ENCODE data around the gene ENTPD2. TPM values are rescaled to one million over a fixed set of nuclear protein-coding genes. Genes with fewer than 3 reads are reported as not detected.
A peak's percentile ranks its signal among the peaks of the same experiment; 100 is the strongest.

ENTPD2 gene
- polyA plus RNA-seq, 1 experiment: not detected

DNA sequence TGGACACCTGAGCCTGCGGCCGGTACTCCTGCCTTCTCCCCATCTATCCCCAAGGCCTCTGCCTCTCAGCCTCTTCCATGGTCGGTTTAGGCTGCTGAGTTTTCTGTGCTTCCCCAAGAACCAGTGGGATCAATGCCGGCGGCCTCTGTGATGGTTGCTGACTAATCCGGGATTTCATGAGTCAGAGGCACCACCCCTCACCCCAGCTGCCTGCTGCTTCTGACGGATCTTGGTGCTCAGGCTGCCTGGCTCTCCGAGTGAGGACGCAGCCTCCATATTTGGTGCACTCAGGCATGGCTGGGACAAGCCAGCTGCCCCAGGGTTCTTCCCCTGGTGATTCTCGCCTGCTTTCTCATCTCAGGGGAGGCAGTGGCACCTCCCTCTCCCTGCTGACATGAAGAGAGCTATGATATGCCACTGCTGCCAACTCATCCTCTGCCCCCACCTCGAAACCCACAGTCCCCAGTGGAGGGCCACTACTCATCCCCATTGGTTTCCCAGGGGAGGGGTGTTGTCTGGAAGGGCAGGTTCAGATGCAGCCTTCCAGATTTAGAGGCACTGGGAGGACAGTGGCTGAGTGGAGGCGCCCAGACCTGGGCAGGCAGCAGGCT lies 29.6 kb upstream of the ENTPD2 start:
- CTCF ChIA-PET: interaction anchor here (0.9 to 1.9 kb wide), 2 partner anchors 16 to 19 kb away, joined by 3 to 11 read pairs; no protein-coding TSS in a partner anchor
- peak overlapping the region; percentile 93 for H3K27ac ChIP-seq (ENCODE audit: low read depth, low read length)
- POLR2A ChIA-PET: interaction anchor here (0.8 to 1.4 kb wide), 2 partner anchors 105 to 356 kb away, joined by 3 read pairs; partner anchors contain the start of gene SSNA1
- no peak overlapping the region for H3K4me3 ChIP-seq (ENCODE audit: low read depth, low read length)
- DNase-seq (ENCODE audit: low read depth, low spot score): peak; percentile 91
- TF ChIP-seq CTCF (IDR thresholded peaks at IDR 0.05; ENCODE audit: low read depth, low read length): no peak
- no peaks in the 10 kb centered on the region; the same call in 1 of the 2 replicates for H3K9me3 ChIP-seq (ENCODE audit: control insufficient read depth, insufficient read depth, low read length)
- H3K27me3 ChIP-seq (ENCODE audit: control insufficient read depth, insufficient read depth, low read length): no peaks in the 10 kb centered on the region

GRCh38 chr9:137082925-137083290 lies 29.0 kb upstream of the ENTPD2 start:
- Histone ChIP-seq H3K4me3 (ENCODE audit: low read depth, low read length) (no peak overlapping the region), H3K27ac (ENCODE audit: low read depth, low read length) (peak overlapping the region; percentile 78), H3K27me3 (ENCODE audit: control insufficient read depth, insufficient read depth, low read length) (no peaks in the 10 kb centered on the region), H3K9me3 (ENCODE audit: control insufficient read depth, insufficient read depth, low read length) (no peaks in the 10 kb centered on the region; the same call in 1 of the 2 replicates)
- TF ChIP-seq CTCF (IDR thresholded peaks at IDR 0.05; ENCODE audit: low read depth, low read length): no peak
- ChIA-PET POLR2A (interaction anchor here (0.8 to 1.4 kb wide), 2 partner anchors 106 to 356 kb away, joined by 3 read pairs; partner anchors contain the start of gene SSNA1), CTCF (interaction anchor here (0.9 to 1.9 kb wide), 2 partner anchors 15 to 19 kb away, joined by 3 to 11 read pairs; no protein-coding TSS in a partner anchor)
- no peak for DNase-seq (ENCODE audit: low read depth, low spot score)

GRCh38 chr9:137082222-137082924 lies 28.5 kb upstream of the ENTPD2 start:
- H3K9me3 ChIP-seq (ENCODE audit: control insufficient read depth, insufficient read depth, low read length): no peaks in the 10 kb centered on the region; the same call in 1 of the 2 replicates
- peak overlapping the region; percentile 78 for H3K27ac ChIP-seq (ENCODE audit: low read depth, low read length)
- ChIA-PET CTCF (interaction anchor here (0.9 to 1.9 kb wide), 5 partner anchors 14 to 36 kb away, joined by 3 to 11 read pairs (median 6); no protein-coding TSS in a partner anchor), POLR2A (no interaction called here)
- TF ChIP-seq CTCF (IDR thresholded peaks at IDR 0.05; ENCODE audit: low read depth, low read length): no peak
- DNase-seq (ENCODE audit: low read depth, low spot score): no peak
- H3K4me3 ChIP-seq (ENCODE audit: low read depth, low read length): no peak overlapping the region
- no peaks in the 10 kb centered on the region for H3K27me3 ChIP-seq (ENCODE audit: control insufficient read depth, insufficient read depth, low read length)

- no peak for TF ChIP-seq CTCF (IDR thresholded peaks at IDR 0.05; ENCODE audit: low read depth, low read length)
Observed at GRCh38 chr9:137080260-137081122, 26.6 kb upstream of the ENTPD2 start.

More at GRCh38 chr9:137080260-137081122, 26.6 kb upstream of the ENTPD2 start:
- Histone ChIP-seq H3K27ac (ENCODE audit: low read depth, low read length) (no peak overlapping the region), H3K27me3 (ENCODE audit: control insufficient read depth, insufficient read depth, low read length) (no peaks in the 10 kb centered on the region), H3K9me3 (ENCODE audit: control insufficient read depth, insufficient read depth, low read length) (no peaks in the 10 kb centered on the region; the same call in 1 of the 2 replicates), H3K4me3 (ENCODE audit: low read depth, low read length) (no peak overlapping the region)
- POLR2A ChIA-PET: no interaction called here
- CTCF ChIA-PET: interaction anchor here (1.9 kb wide), 1 partner anchor 16 kb away, joined by 8 read pairs; no protein-coding TSS in a partner anchor
- no peak for DNase-seq (ENCODE audit: low read depth, low spot score)

All from AG04450 (cell line).